CD4-positive, alpha-beta T cell (primary cell): ENCODE data around the gene FSTL4. TPM values are rescaled to one million over a fixed set of nuclear protein-coding genes. Genes with fewer than 3 reads are reported as not detected.

Source experiments
- ATAC-seq: fragments of 200-7000 bp; cut with Tn5 transposase; one replicate; pipeline ENCODE4 v1.10.0; 2022; ENCODE audit warnings: mild to moderate bottlenecking; ENCODE audit not compliant: poor library complexity
- CTCF ChIA-PET: fragments of 350-600 bp; sonication (Branson Sonifier 250); formaldehyde crosslinking; loops from one replicate; lab custom pipeline; 2021; ENCODE audit warnings: antibody characterized with exemption, inconsistent platforms; lab: Charles Lee
- POLR2A ChIA-PET: fragments of 350-600 bp; sonication (Branson Sonifier 250); formaldehyde crosslinking; loops from one replicate; lab custom pipeline; 2021; ENCODE audit warnings: antibody characterized with exemption, inconsistent platforms; lab: Charles Lee
- DNase-seq, 14 experiments: peaks; one replicate each; pipeline ENCODE4 v3.0.0-alpha.2; 2013 to 2020; ENCODE audit warnings: mixed read lengths in 2 of 14
- H3K27ac ChIP-seq, 2 donors: one replicate each; pipeline versions ENCODE4 v1.5.1 to v1.7.0; 2013; ENCODE audit warnings: low read length in 2 of 2, low read depth in 1 of 2, mild to moderate bottlenecking in 1 of 2
- H3K27me3 ChIP-seq, 2 experiments: 1 replicate in 1 of 2; 2 replicates in 1 of 2; pipeline versions ENCODE4 v1.6.1 to v1.7.0; 2013; ENCODE audit warnings: low read length in 2 of 2, control low read depth in 1 of 2, mild to moderate bottlenecking in 1 of 2, moderate library complexity in 1 of 2; ENCODE audit not compliant: insufficient read depth in 2 of 2, control insufficient read depth in 1 of 2
- H3K36me3 ChIP-seq: one replicate; pipeline ENCODE4 v1.6.1; 2013; ENCODE audit warnings: low read length, control low read depth; ENCODE audit not compliant: insufficient read depth
- H3K4me1 ChIP-seq: one replicate; pipeline ENCODE4 v1.6.1; 2013; ENCODE audit warnings: low read length, control low read depth; ENCODE audit not compliant: insufficient read depth
- H3K4me3 ChIP-seq: one replicate; pipeline ENCODE4 v1.5.1; 2013; ENCODE audit warnings: mild to moderate bottlenecking, low read length, moderate library complexity
- H3K9me3 ChIP-seq, 2 experiments: 1 replicate in 1 of 2; 2 replicates in 1 of 2; pipeline versions ENCODE4 v1.6.1 to v1.7.0; 2013; ENCODE audit warnings: low read length in 2 of 2, mild to moderate bottlenecking in 2 of 2, control low read depth in 1 of 2, moderate library complexity in 1 of 2; ENCODE audit not compliant: control insufficient read depth in 1 of 2, insufficient read depth in 1 of 2
- H3K27ac Mint-ChIP-seq: one replicate; pipeline ENCODE4 v1.8.0; 2020; ENCODE audit warnings: mixed read lengths
- H3K27me3 Mint-ChIP-seq: one replicate; pipeline ENCODE4 v1.8.0; 2021; ENCODE audit warnings: mixed read lengths
- H3K36me3 Mint-ChIP-seq: one replicate; pipeline ENCODE4 v1.8.0; 2021; ENCODE audit warnings: low read depth, mixed read lengths
- H3K4me1 Mint-ChIP-seq: one replicate; pipeline ENCODE4 v1.8.0; 2021; ENCODE audit warnings: low read depth, mixed read lengths
- H3K4me3 Mint-ChIP-seq: one replicate; pipeline ENCODE4 v1.8.0; 2020; ENCODE audit warnings: mild to moderate bottlenecking, mixed read lengths
- H3K9me3 Mint-ChIP-seq: one replicate; pipeline ENCODE4 v1.8.0; 2020; ENCODE audit warnings: mixed read lengths
- CTCF ChIP-seq: fragments of 200-600 bp; IDR thresholded peaks from one replicate; pipeline ENCODE4 v1.8.0; 2022; ENCODE audit warnings: antibody characterized with exemption, mild to moderate bottlenecking
- intact Hi-C, 2 experiments: fragments of 100-400 bp; cut with DNase I in 1 of 2; cut with micrococcal nuclease in 1 of 2; formaldehyde crosslinking; loops; one replicate each; pipeline versions ENCODE4 v1.15.1 to v1.9.0; 2023 to 2025; cut with DNase I, micrococcal nuclease
- total RNA-seq, 174 experiments: library from RNA in 2 of 174; stranded (reverse) in 2 of 174; gene quantifications; one replicate each; pipeline ENCODE4 v1.2.3 and lab custom pipeline; 2021 to 2026

The FSTL4 gene
- total RNA-seq, 2 experiments from 2014 or later: not detected

- no peak for ATAC-seq
- H3K4me3 Mint-ChIP-seq: no peak overlapping the region
- H3K27me3 ChIP-seq: peaks cover 0 to 2% of the 10 kb centered on the region in 2 experiments
- H3K36me3 Mint-ChIP-seq: no peaks in the 10 kb centered on the region
- no peak overlapping the region for H3K27ac Mint-ChIP-seq
- ChIA-PET CTCF (no interaction called here), POLR2A (interaction anchor here (0.6 kb wide), 1 partner anchor 23 kb away, joined by 4 read pairs; no protein-coding TSS in a partner anchor)
- H3K4me3 ChIP-seq: no peak overlapping the region
- H3K36me3 ChIP-seq: no peaks in the 10 kb centered on the region
- no peaks in the 10 kb centered on the region for H3K27me3 Mint-ChIP-seq
- H3K9me3 Mint-ChIP-seq: no peaks in the 10 kb centered on the region
- DNase-seq: no peak
- TF ChIP-seq CTCF: no peak
- intact Hi-C loops: no loop called here
- no peaks in the 10 kb centered on the region for H3K4me1 ChIP-seq
- no peak overlapping the region for H3K27ac ChIP-seq
- no peaks in the 10 kb centered on the region for H3K4me1 Mint-ChIP-seq
- H3K9me3 ChIP-seq: no peaks in the 10 kb centered on the region
Measured at GRCh38 chr5:133203317-133204305, 408.7 kb downstream of the FSTL4 start.

GRCh38 chr5:133202066-133202665 is 410.2 kb downstream of the FSTL4 start:
- no peaks in the 10 kb centered on the region for H3K9me3 Mint-ChIP-seq
- no peak overlapping the region for H3K4me3 ChIP-seq
- H3K4me1 Mint-ChIP-seq: no peaks in the 10 kb centered on the region
- H3K27ac Mint-ChIP-seq: no peak overlapping the region
- no peaks in the 10 kb centered on the region for H3K4me1 ChIP-seq
- intact Hi-C loops: no loop called here
- H3K36me3 ChIP-seq: no peaks in the 10 kb centered on the region
- peaks cover 0 to 2% of the 10 kb centered on the region in 2 experiments for H3K27me3 ChIP-seq
- no peak overlapping the region for H3K4me3 Mint-ChIP-seq
- no peak for ATAC-seq
- no peak for DNase-seq
- POLR2A ChIA-PET: no interaction called here
- TF ChIP-seq CTCF: no peak
- H3K27ac ChIP-seq: no peak overlapping the region
- H3K36me3 Mint-ChIP-seq: no peaks in the 10 kb centered on the region
- CTCF ChIA-PET: no interaction called here
- H3K27me3 Mint-ChIP-seq: no peaks in the 10 kb centered on the region
- no peaks in the 10 kb centered on the region for H3K9me3 ChIP-seq

GRCh38 chr5:133201310-133201709 is 411.0 kb downstream of the FSTL4 start:
- Mint-ChIP-seq H3K27me3 (no peaks in the 10 kb centered on the region), H3K4me1 (no peaks in the 10 kb centered on the region)

More at GRCh38 chr5:133201310-133201709, 411.0 kb downstream of the FSTL4 start:
- no peak overlapping the region for H3K4me3 Mint-ChIP-seq
- H3K9me3 Mint-ChIP-seq: no peaks in the 10 kb centered on the region
- H3K27ac Mint-ChIP-seq: no peak overlapping the region
- H3K4me1 ChIP-seq: no peaks in the 10 kb centered on the region
- peaks cover 0 to 2% of the 10 kb centered on the region in 2 experiments for H3K27me3 ChIP-seq
- ATAC-seq: no peak
- intact Hi-C loops: no loop called here
- H3K36me3 Mint-ChIP-seq: no peaks in the 10 kb centered on the region
- no peak overlapping the region for H3K4me3 ChIP-seq
- no peaks in the 10 kb centered on the region for H3K9me3 ChIP-seq
- no peaks in the 10 kb centered on the region for H3K36me3 ChIP-seq
- no peak for DNase-seq
- CTCF ChIA-PET: no interaction called here
- POLR2A ChIA-PET: no interaction called here
- no peak overlapping the region for H3K27ac ChIP-seq
- TF ChIP-seq CTCF: no peak
